AG04449 (cell line): Measurements from ENCODE around the gene ANTXRL.
A peak's percentile ranks its signal among the peaks of the same experiment; 100 is the strongest.

Experiments used
- CTCF ChIA-PET: fragments of 350-600 bp; formaldehyde crosslinking; extraction: SDS; loops from one replicate; lab custom pipeline; 2021; ENCODE audit warnings: antibody characterized with exemption; lab: Yijun Ruan, JAX
- POLR2A ChIA-PET: fragments of 400-600, 350-600 bp; formaldehyde crosslinking; extraction: SDS; loops from one replicate; lab custom pipeline; 2020; ENCODE audit warnings: antibody characterized with exemption, inconsistent platforms; lab: Yijun Ruan, JAX
- DNase-seq: peaks from one replicate; pipeline ENCODE4 v3.0.0-alpha.2; 2010; ENCODE audit warnings: low read depth, low spot score
- H3K4me3 ChIP-seq: 2 replicates; pipeline ENCODE4 v1.5.1; 2011; ENCODE audit warnings: low read depth, mild to moderate bottlenecking, control low read depth, low read length
- CTCF ChIP-seq: IDR thresholded peaks from one replicate; pipeline ENCODE4 v1.5.1; 2011; ENCODE audit warnings: mild to moderate bottlenecking, moderate library complexity, low read length, control low read depth, inconsistent platforms; ENCODE audit not compliant: insufficient read depth; ENCODE audit errors: missing control alignments

The ANTXRL gene

GRCh38 chr10:46286991-46287693 is at the start of gene ANTXRL:
ANTXRL (plus strand) TSS chr10:46286997; CDS start chr10:46287263, 266 bp downstream.
- no peak for DNase-seq
- no peak for TF ChIP-seq CTCF
- no peak within 1 kb of the TSS for H3K4me3 ChIP-seq
- CTCF ChIA-PET = no interaction called here
- POLR2A ChIA-PET = no interaction called here

GRCh38 chr10:46237815-46238510 is 48.8 kb upstream of the ANTXRL start:
- H3K4me3 ChIP-seq = no peak overlapping the region
- ChIA-PET CTCF (interaction anchor here (0.9 to 2.9 kb wide), 3 partner anchors 9 to 11 kb away, joined by 3 to 11 read pairs (median 7); no protein-coding TSS in a partner anchor), POLR2A (no interaction called here)
- TF ChIP-seq CTCF = no peak
- peak; percentile 2 for DNase-seq

- DNase-seq = no peak
- POLR2A ChIA-PET = no interaction called here
- no peak for TF ChIP-seq CTCF
- CTCF ChIA-PET = interaction anchor here (0.9 to 2.9 kb wide), 2 partner anchors 10 to 12 kb away, joined by 3 to 11 read pairs; no protein-coding TSS in a partner anchor
- H3K4me3 ChIP-seq = no peak overlapping the region
Measured at GRCh38 chr10:46239247-46239646, 47.5 kb upstream of the ANTXRL start.

- ChIA-PET CTCF (interaction anchor here (1.0 to 1.2 kb wide), 2 partner anchors 9 to 11 kb away, joined by 3 read pairs; no protein-coding TSS in a partner anchor), POLR2A (no interaction called here)
- no peak overlapping the region for H3K4me3 ChIP-seq
- no peak for DNase-seq
- no peak for TF ChIP-seq CTCF
Measured at GRCh38 chr10:46239993-46240683, 46.7 kb upstream of the ANTXRL start.

- CTCF ChIA-PET = interaction anchor here (0.8 to 1.2 kb wide), 3 partner anchors 10 to 12 kb away, joined by 3 read pairs; no protein-coding TSS in a partner anchor
- POLR2A ChIA-PET = no interaction called here
- no peak overlapping the region for H3K4me3 ChIP-seq
- no peak for TF ChIP-seq CTCF
- no peak for DNase-seq
Measured at GRCh38 chr10:46240684-46241565, 45.9 kb upstream of the ANTXRL start.
